Skeletal muscle tissue (tissue), 4 donors: ENCODE measurements around the gene SIK3. TPM values are rescaled to one million over a fixed set of nuclear protein-coding genes. Genes with fewer than 3 reads are reported as not detected.

Experiments
- H3K27ac ChIP-seq: one replicate; pipeline ENCODE4 v1.7.0; 2013; ENCODE audit warnings: mild to moderate bottlenecking, low read depth, low read length, inconsistent platforms
- H3K27me3 ChIP-seq, 3 donors: one replicate each; pipeline ENCODE4 v1.7.0; 2013; ENCODE audit warnings: low read length in 3 of 3; ENCODE audit not compliant: control insufficient read depth in 3 of 3, insufficient read depth in 3 of 3
- H3K36me3 ChIP-seq, 3 donors: one replicate each; pipeline ENCODE4 v1.7.0; 2013; ENCODE audit warnings: low read length in 3 of 3; ENCODE audit not compliant: control insufficient read depth in 3 of 3, insufficient read depth in 3 of 3
- H3K4me1 ChIP-seq, 3 donors: one replicate each; pipeline ENCODE4 v1.7.0; 2013; ENCODE audit warnings: low read length in 3 of 3, mild to moderate bottlenecking in 3 of 3; ENCODE audit not compliant: control insufficient read depth in 3 of 3, insufficient read depth in 3 of 3
- H3K4me3 ChIP-seq, 3 donors: one replicate each; pipeline ENCODE4 v1.7.0; 2013; ENCODE audit warnings: low read length in 3 of 3
- H3K9ac ChIP-seq, 3 donors: one replicate each; pipeline ENCODE4 v1.7.0; 2013; ENCODE audit warnings: low read length in 3 of 3, mild to moderate bottlenecking in 3 of 3, moderate library complexity in 2 of 3, low read depth in 1 of 3
- H3K9me3 ChIP-seq, 3 donors: one replicate each; pipeline ENCODE4 v1.7.0; 2013; ENCODE audit warnings: low read length in 3 of 3; ENCODE audit not compliant: control insufficient read depth in 3 of 3
- total RNA-seq: library from RNA; depleted of rRNA; stranded (reverse); fragments of >200 nt; gene quantifications from one replicate; pipeline ENCODE4 v1.2.3, GENCODE V29; 2014
- donor health status: Osteomylitis.

SIK3 gene
- total RNA-seq, 1 donor from 2014 or later = 21.4 TPM

DNA sequence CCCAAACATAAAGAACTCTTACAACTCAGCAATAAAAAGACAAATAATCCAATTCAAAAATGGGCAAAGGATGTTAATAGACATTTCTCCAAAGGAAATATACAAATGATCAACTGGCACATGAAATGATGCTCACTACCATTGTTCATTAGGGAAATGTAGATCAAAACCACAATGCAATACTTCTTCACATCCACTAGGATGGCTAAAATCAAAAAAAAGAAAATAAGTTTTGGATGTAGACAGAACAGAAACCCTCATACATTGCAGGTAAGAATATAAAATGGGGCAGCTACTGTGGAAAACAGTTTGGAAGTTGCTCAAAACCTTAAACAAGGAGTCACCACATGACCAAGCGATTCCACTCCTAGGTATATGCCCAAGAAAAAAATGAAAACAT lies 16.3 kb downstream of the SIK3 start:
- H3K36me3 ChIP-seq = no peaks in the 10 kb centered on the region
- no peak overlapping the region for H3K4me3 ChIP-seq
- H3K9me3 ChIP-seq = no peaks in the 10 kb centered on the region
- H3K27me3 ChIP-seq = no peaks in the 10 kb centered on the region
- H3K9ac ChIP-seq = no peak overlapping the region
- H3K4me1 ChIP-seq = peaks cover 13 to 22% (median 16%) of the 10 kb centered on the region in 3 donors
- H3K27ac ChIP-seq = no peak overlapping the region

DNA sequence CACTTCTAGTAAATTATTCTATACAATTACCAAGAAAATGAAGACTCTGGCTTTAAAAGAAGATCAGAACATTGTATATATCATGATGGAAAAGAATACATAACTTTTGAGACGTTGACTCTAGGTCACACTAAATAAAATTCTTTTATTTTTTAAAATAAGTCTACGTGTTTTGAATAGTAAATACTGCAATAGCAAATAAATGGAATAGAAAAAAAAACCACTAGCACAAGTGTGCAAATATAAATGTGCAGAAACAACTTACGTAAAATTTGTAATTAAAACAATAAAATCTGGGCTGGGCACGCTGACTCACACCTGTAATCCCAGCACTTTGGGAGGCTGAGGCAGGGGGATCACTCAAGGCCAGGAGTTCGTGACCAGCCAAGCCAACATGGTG lies 17.9 kb downstream of the SIK3 start:
- Histone ChIP-seq H3K27ac (no peak overlapping the region), H3K9ac (no peak overlapping the region), H3K4me1 (peaks cover 15 to 24% (median 19%) of the 10 kb centered on the region in 3 donors)

DNA sequence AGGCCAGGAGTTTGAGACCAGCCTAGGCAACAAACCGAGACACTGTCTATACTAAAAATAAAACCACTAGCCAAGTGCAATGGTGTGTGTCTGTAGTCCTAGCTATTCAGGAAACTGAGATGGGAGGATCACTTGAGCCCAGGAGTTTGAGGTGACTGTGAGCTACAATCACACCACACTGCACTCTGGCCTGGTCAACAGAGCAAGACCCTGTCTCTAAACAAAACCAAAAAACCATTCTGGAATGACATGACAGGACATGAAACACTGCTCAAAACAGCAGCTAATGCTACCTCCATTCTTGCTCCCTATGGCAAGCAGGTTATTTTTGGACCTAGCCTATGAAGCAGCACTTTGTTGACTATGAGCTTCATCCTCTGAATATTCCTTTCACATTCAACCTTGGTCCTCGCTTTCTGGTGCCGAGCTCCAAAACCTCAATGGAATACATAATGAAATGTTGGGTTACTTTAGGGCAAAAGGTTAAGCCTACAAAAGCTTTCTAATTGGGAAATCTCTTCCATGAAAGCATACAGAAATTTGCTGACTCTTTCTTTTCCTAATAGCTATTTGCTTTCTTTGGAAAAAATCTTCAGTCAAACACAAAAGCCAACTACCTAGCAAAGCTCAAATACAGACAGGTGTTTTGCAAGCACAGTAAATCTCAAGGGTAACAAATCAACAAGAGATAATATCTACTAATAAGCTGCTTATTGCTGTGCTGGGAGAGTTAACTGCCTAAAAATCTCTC lies 21.1 kb downstream of the SIK3 start:
- Histone ChIP-seq H3K9ac (peak overlapping the region in 1 of 3 donors; percentile 34), H3K9me3 (no peaks in the 10 kb centered on the region), H3K27ac (peak overlapping the region; percentile 79), H3K4me3 (peak overlapping the region; percentile 3 to 44 (median 11)), H3K4me1 (peaks cover 20 to 33% (median 32%) of the 10 kb centered on the region in 3 donors), H3K27me3 (no peaks in the 10 kb centered on the region), H3K36me3 (no peaks in the 10 kb centered on the region)

More for the DNA sequence above, 17.9 kb downstream of the SIK3 start:
- Histone ChIP-seq H3K4me3 (no peak overlapping the region), H3K27me3 (no peaks in the 10 kb centered on the region), H3K9me3 (no peaks in the 10 kb centered on the region), H3K36me3 (no peaks in the 10 kb centered on the region)

DNA sequence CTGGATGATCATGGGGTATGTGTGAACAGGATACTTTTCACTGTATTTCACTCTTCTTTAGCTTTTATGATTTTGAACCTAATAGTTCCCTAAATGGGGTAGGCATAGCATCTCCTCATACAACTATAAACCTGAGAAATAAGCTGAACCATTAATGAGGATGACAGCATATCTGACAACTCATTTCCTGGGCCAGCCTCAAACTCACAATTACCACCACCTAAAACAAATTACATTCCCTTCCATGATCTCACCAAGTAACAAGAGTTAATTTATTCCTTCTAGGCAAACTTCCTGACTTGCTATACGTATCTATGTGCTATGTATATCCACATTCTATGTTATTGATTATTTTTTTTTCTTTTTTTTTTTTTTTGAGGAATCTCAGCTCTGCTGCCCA lies 23.0 kb downstream of the SIK3 start:
- Histone ChIP-seq H3K27ac (no peak overlapping the region), H3K9ac (no peak overlapping the region), H3K27me3 (no peaks in the 10 kb centered on the region), H3K36me3 (no peaks in the 10 kb centered on the region), H3K9me3 (no peaks in the 10 kb centered on the region), H3K4me1 (peaks cover 25 to 42% (median 42%) of the 10 kb centered on the region in 3 donors), H3K4me3 (no peak overlapping the region)

DNA sequence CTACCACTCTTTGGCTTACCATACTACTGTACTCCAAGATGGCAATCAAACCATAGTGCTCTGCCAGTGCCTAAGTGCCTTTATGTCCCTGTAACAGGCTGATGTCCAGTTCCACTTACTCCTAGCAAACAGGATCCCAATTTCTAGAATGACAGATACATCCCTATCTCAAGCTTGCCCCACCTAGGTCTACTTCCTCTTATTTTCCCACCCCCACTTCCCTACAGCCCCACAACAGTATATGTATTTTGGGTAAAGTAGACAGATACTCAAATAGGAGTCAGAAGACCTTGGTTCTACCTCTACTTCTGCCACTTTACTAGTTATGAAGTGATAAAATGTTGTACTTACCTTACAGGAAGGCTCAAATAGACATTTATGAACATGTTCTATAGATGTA lies 24.1 kb downstream of the SIK3 start:
- Histone ChIP-seq H3K27ac (no peak overlapping the region), H3K9me3 (no peaks in the 10 kb centered on the region), H3K4me3 (no peak overlapping the region), H3K36me3 (no peaks in the 10 kb centered on the region), H3K9ac (no peak overlapping the region), H3K27me3 (no peaks in the 10 kb centered on the region), H3K4me1 (peaks cover 25 to 42% (median 42%) of the 10 kb centered on the region in 3 donors)

DNA sequence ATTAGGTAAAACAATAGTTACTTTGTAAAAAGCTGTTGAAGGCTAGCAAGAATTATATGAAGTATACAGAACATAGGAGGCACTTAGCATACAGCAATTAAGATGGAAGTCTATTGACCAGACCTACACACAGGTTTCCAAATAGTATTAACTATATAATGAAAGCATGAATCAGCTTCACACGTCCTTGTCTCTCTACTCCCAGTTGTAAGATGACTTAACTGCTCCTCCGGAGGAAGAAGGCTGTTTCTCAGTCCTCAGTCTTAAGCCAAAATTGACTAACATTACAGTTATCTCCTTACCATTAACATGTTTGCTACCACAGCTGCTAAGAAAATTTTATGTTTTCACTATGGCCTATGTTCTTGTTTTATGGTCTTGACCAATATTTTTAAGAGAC lies 24.7 kb downstream of the SIK3 start:
- Histone ChIP-seq H3K27ac (peak overlapping the region; percentile 1), H3K4me1 (peaks cover 25 to 42% (median 42%) of the 10 kb centered on the region in 3 donors), H3K4me3 (no peak overlapping the region), H3K27me3 (no peaks in the 10 kb centered on the region), H3K9ac (no peak overlapping the region), H3K9me3 (no peaks in the 10 kb centered on the region), H3K36me3 (no peaks in the 10 kb centered on the region)

DNA sequence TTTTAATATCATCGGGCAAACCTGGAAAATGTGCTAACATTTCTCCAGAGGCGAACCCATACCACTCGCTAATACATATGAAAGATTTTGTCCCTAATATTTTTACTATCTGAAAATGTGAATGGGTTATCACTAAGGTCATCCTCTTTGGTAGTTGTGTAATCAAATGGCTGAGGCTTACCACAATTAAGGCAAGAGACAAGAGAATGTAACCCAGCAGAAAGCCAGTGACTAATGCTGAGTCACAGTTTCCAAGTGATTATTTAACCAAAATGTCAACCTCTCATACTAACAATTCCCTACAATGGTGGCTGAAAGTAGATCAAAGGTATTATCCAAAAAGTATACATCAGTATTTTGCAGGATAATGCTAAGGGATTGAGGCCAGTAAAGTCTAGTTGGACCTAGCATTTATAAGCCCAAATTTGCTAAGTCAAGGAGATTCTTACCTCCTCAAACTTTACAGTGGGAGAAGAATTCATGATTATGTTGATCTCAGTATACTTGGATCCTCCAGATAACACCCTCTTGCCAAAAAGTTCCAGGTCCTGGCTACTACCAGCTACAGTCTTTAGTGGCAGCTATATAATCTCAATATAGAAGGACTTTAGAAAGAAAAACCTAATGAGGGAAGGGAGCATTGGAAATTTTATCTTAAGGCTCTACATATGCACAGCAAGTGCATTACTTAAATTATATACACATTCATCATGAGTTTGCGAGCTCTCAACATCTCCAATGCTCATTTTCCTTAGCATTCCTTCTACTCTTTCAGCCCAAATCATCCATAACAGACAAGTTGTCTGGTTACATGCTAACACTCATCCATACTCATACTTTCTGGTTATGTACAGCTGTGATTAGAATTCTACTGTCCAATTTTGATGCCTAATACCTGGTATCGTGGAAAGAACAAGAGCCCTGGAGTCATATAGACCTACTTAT lies 25.4 kb downstream of the SIK3 start:
- peak overlapping the region; percentile 1 for H3K27ac ChIP-seq
- H3K9ac ChIP-seq = no peak overlapping the region
- no peaks in the 10 kb centered on the region for H3K9me3 ChIP-seq
- H3K4me1 ChIP-seq = peaks cover 25 to 40% (median 38%) of the 10 kb centered on the region in 3 donors
- H3K27me3 ChIP-seq = no peaks in the 10 kb centered on the region
- no peaks in the 10 kb centered on the region for H3K36me3 ChIP-seq
- no peak overlapping the region for H3K4me3 ChIP-seq

DNA sequence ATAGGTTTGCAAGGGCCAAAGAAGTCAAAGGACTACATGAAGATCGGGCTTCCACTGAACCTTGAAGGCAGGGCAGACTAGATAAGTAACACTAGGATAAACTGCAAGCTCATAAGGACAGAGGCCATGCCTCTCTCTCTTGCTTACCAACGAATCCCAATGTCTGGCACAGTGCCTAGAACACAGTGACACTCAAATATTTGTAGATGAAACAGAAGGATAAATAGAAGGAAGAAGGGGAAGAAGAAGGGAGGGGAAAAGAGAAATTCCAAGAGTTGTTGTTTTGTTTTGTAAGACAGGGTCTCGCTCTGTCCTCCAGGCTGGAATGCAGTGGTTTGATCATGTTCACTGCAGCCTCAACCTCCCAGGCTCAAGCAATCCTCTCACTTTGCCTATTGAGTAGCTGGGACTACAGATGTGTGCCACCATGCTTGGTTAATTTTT lies 26.9 kb downstream of the SIK3 start:
- no peaks in the 10 kb centered on the region for H3K27me3 ChIP-seq
- no peaks in the 10 kb centered on the region for H3K9me3 ChIP-seq
- H3K4me3 ChIP-seq = peak overlapping the region in 1 of 3 donors; percentile 5
- H3K27ac ChIP-seq = no peak overlapping the region
- peak overlapping the region in 1 of 3 donors; percentile 15 for H3K9ac ChIP-seq
- no peaks in the 10 kb centered on the region for H3K36me3 ChIP-seq
- peaks cover 17 to 28% (median 27%) of the 10 kb centered on the region in 3 donors for H3K4me1 ChIP-seq

DNA sequence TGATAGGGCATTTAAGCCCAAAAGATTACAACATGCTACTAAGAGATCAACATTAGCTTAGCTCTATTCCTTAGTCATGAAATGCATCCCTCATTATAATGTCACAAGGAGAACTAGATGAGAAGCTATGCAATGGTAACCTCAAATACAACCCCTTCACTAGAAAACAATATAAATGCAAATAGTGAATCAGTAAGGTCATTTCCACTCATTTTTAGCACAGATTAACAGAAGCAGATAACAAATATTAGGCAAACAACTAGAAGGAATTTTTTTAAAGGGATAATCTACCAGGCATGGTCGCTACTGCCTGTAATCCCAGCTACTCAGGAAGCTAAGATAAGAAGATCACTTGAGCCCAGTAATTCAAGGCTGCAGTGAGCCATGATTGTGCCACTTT lies 28.2 kb downstream of the SIK3 start:
- H3K4me3 ChIP-seq = no peak overlapping the region
- H3K9ac ChIP-seq = no peak overlapping the region
- no peaks in the 10 kb centered on the region for H3K36me3 ChIP-seq
- no peak overlapping the region for H3K27ac ChIP-seq
- H3K4me1 ChIP-seq = peaks cover 17 to 28% (median 27%) of the 10 kb centered on the region in 3 donors
- H3K9me3 ChIP-seq = no peaks in the 10 kb centered on the region
- no peaks in the 10 kb centered on the region for H3K27me3 ChIP-seq
